HCT116 (cell line): ENCODE measurements around the gene WRAP53. TPM values are rescaled to one million over a fixed set of nuclear protein-coding genes. Genes with fewer than 3 reads are reported as not detected.

Experiments used
- ATAC-seq: fragments of 200-7000 bp; cut with Tn5 transposase; 2 replicates; pipeline ENCODE4 v1.9.1; 2020; ENCODE audit warnings: mild to moderate bottlenecking, moderate library complexity
- BruUV-seq: library from RNA; stranded (reverse); fragments of 400-500 nt; replicated peaks from 2 replicates; lab custom pipeline; 2021; lab: Mats Ljungman, UMichigan
- CTCF ChIA-PET: fragments of 300-600 bp; sonication (Branson Sonifier 250); formaldehyde crosslinking; loops from one replicate; lab custom pipeline; 2021; ENCODE audit warnings: antibody characterized with exemption; lab: Charles Lee
- POLR2A ChIA-PET: fragments of 300-600, 350-600 bp; sonication (Branson Sonifier 250); formaldehyde crosslinking; loops from one replicate; lab custom pipeline; 2021; ENCODE audit warnings: antibody characterized with exemption; lab: Charles Lee
- RAD21 ChIA-PET, 2 experiments: fragments of 300-600 bp; sonication (Branson Sonifier 250); formaldehyde crosslinking; loops; one replicate each; lab custom pipeline; 2023; ENCODE audit warnings: low total read pairs in 2 of 2; ENCODE audit not compliant: uncharacterized antibody in 2 of 2, unreplicated experiment in 2 of 2, low non-redundant PET in 1 of 2; lab: Charles Lee
- DNase-seq: peaks from one replicate; pipeline ENCODE4 v3.0.0-alpha.2; 2010; ENCODE audit warnings: low read depth, low spot score
- H2AFZ ChIP-seq: fragments of 200-600 bp; shearing (Covaris generic), sonication (generic); 2 replicates; pipeline ENCODE4 v1.6.1; 2017; ENCODE audit warnings: low read depth, mixed run types, mixed read lengths, antibody characterized with exemption, low read length; ENCODE audit not compliant: poor library complexity, severe bottlenecking
- H3K27ac ChIP-seq: 2 replicates; pipeline ENCODE4 v1.5.1; 2012; ENCODE audit warnings: low read depth, low read length
- H3K27me3 ChIP-seq: fragments of 200-600 bp; sonication (generic); 2 replicates; pipeline ENCODE4 v1.6.1; 2016; ENCODE audit warnings: mixed run types, low read length, mixed read lengths; ENCODE audit not compliant: insufficient read depth
- H3K36me3 ChIP-seq, 2 experiments: fragments of 200-500 bp in 1 of 2; fragments of 200-600 bp in 1 of 2; sonication (Bioruptor generic) in 1 of 2; sonication (generic) in 1 of 2; 2 replicates each; pipeline versions ENCODE4 v1.5.1 to v1.6.1; 2014 to 2016; ENCODE audit warnings: low read length in 2 of 2, inconsistent platforms in 1 of 2, mixed read lengths in 1 of 2, mixed run types in 1 of 2; ENCODE audit not compliant: insufficient read depth in 2 of 2, control insufficient read depth in 1 of 2
- H3K4me1 ChIP-seq, 2 experiments: fragments of 200-600 bp in 1 of 2; sonication (generic) in 1 of 2; 2 replicates each; pipeline versions ENCODE4 v1.5.1 to v1.6.1; 2012 to 2017; ENCODE audit warnings: low read length in 2 of 2, inconsistent platforms in 1 of 2, mild to moderate bottlenecking in 1 of 2, mixed read lengths in 1 of 2, mixed run types in 1 of 2, moderate library complexity in 1 of 2; ENCODE audit not compliant: insufficient read depth in 2 of 2, control insufficient read depth in 1 of 2
- H3K4me2 ChIP-seq: fragments of 200-600 bp; sonication (generic); 2 replicates; pipeline ENCODE4 v1.6.1; 2017; ENCODE audit warnings: mixed run types, low read length, mixed read lengths
- H3K4me3 ChIP-seq, 2 experiments: fragments of 200-600 bp in 1 of 2; sonication (generic) in 1 of 2; replicated peaks in 1 of 2; 2 replicates each; pipeline ENCODE4 v1.5.1; 2011 to 2016; ENCODE audit warnings: low read length in 2 of 2, control low read depth in 1 of 2, low read depth in 1 of 2, mild to moderate bottlenecking in 1 of 2, mixed read lengths in 1 of 2, mixed run types in 1 of 2
- H3K79me2 ChIP-seq: fragments of 200-600 bp; sonication (generic); 2 replicates; pipeline ENCODE4 v1.6.1; 2017; ENCODE audit warnings: mild to moderate bottlenecking, mixed run types, low read length, moderate library complexity, mixed read lengths; ENCODE audit not compliant: insufficient read depth
- H3K9ac ChIP-seq: fragments of 200-600 bp; sonication (generic); 2 replicates; pipeline ENCODE4 v1.6.1; 2016; ENCODE audit warnings: low read length, mixed read lengths
- H3K9me2 ChIP-seq: fragments of 200-600 bp; sonication (generic), shearing (Covaris generic); 2 replicates; pipeline ENCODE4 v1.6.1; 2017; ENCODE audit warnings: mixed run types, mild to moderate bottlenecking, moderate library complexity; ENCODE audit not compliant: insufficient read depth
- H3K9me3 ChIP-seq, 2 experiments: fragments of 200-500 bp in 1 of 2; fragments of 200-600 bp in 1 of 2; sonication (Bioruptor generic) in 1 of 2; sonication (generic) in 1 of 2; 2 replicates each; pipeline ENCODE4 v1.6.1; 2014 to 2017; ENCODE audit warnings: low read length in 2 of 2, mixed read lengths in 2 of 2, inconsistent platforms in 1 of 2, low read depth in 1 of 2, mild to moderate bottlenecking in 1 of 2, mixed run types in 1 of 2, moderate library complexity in 1 of 2; ENCODE audit not compliant: control insufficient read depth in 1 of 2, insufficient read depth in 1 of 2
- H4K20me1 ChIP-seq: fragments of 200-600 bp; sonication (generic), shearing (Covaris generic); 2 replicates; pipeline ENCODE4 v1.6.1; 2017; ENCODE audit warnings: mixed run types, mild to moderate bottlenecking, moderate library complexity; ENCODE audit not compliant: insufficient read depth
- EZH2 ChIP-seq: fragments of 200-600 bp; sonication (generic); IDR thresholded peaks from 2 replicates; pipeline ENCODE4 v1.6.1; 2017; ENCODE audit warnings: antibody characterized with exemption, mixed run types
- EZH2phosphoT487 ChIP-seq: fragments of 200-600 bp; IDR thresholded peaks from 2 replicates; pipeline ENCODE4 v1.6.1; 2018; ENCODE audit warnings: antibody characterized with exemption, borderline replicate concordance
- FOSL1 ChIP-seq: IDR thresholded peaks from 2 replicates; pipeline ENCODE4 v1.6.1; 2012; ENCODE audit warnings: low read depth
- JUND ChIP-seq: IDR thresholded peaks from 2 replicates; pipeline ENCODE4 v1.6.1; 2012
- POLR2AphosphoS5 ChIP-seq: IDR thresholded peaks from 2 replicates; pipeline ENCODE4 v1.6.1; 2011; ENCODE audit warnings: mild to moderate bottlenecking, low read depth, low read length, moderate library complexity
- SP1 ChIP-seq: IDR thresholded peaks from 2 replicates; pipeline ENCODE4 v1.6.1; 2012; ENCODE audit warnings: low read depth
- TCF7L2 ChIP-seq: IDR thresholded peaks from 2 replicates; pipeline ENCODE4 v1.7.0; 2011; ENCODE audit warnings: borderline replicate concordance, inconsistent platforms; ENCODE audit not compliant: insufficient read depth, insufficient read length; ENCODE audit errors: extremely low read depth
- YY1 ChIP-seq: IDR thresholded peaks from 2 replicates; pipeline ENCODE4 v1.6.1; 2011; ENCODE audit warnings: low read length, low read depth, moderate library complexity, mild to moderate bottlenecking; ENCODE audit not compliant: insufficient replicate concordance; ENCODE audit errors: extremely low read depth
- ZFX ChIP-seq: fragments of 450-650 bp; IDR thresholded peaks from 2 replicates; pipeline ENCODE4 v1.6.1; 2017
- intact Hi-C: fragments of 100-400 bp; cut with micrococcal nuclease; formaldehyde crosslinking; loops from 2 replicates; pipeline ENCODE4 v1.10.0; 2022
- total RNA-seq: library from RNA; stranded (reverse); gene quantifications from one replicate; pipeline ENCODE4 v1.2.1, GENCODE V29; 2021; ENCODE audit not compliant: unreplicated experiment
- TF ChIP-seq, protein P1 (sequence below): IDR thresholded peaks from 2 replicates; pipeline ENCODE4 v1.6.1; 2012
- TF ChIP-seq, protein P2 (sequence below): IDR thresholded peaks from 2 replicates; pipeline ENCODE4 v1.6.1; 2011; ENCODE audit warnings: mild to moderate bottlenecking, low read length, moderate library complexity; ENCODE audit not compliant: insufficient replicate concordance; ENCODE audit errors: extremely low read depth
- TF ChIP-seq, protein P3 (sequence below): IDR thresholded peaks from 2 replicates; pipeline ENCODE4 v1.6.1; 2012
- TF ChIP-seq, protein P4 (sequence below): IDR thresholded peaks from 2 replicates; pipeline ENCODE4 v1.6.1; 2012; ENCODE audit warnings: low read depth

Gene WRAP53
- total RNA-seq, 1 experiment from 2014 or later: 28.8 TPM

DNA sequence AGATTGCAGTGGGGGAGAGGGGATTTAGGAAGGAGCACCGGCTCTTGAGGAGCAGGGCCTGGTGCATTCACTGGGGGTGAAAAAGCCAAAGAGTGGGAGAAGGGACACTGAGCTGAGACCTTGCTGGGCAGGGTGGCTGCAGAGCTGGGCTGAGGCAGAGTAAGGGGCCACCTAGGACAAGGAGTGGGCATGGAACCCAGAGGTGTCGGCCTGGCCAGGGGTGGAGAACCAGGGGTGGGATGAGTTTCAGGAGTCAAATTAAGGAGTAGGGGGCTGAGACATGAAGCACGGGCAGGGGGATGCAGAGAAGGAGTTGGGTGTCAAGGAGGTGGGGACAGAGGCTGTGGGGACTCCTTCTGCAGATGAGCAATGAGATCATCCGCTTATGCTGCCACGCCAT, 49.3 kb downstream of the WRAP53 start:
- ATAC-seq (no peak), DNase-seq (no peak)
- Histone ChIP-seq H2AFZ (no peak overlapping the region), H3K27me3 (no peaks in the 10 kb centered on the region), H3K4me2 (no peak overlapping the region), H3K4me3 (no peak overlapping the region), H3K4me1 (no peaks in the 10 kb centered on the region), H4K20me1 (no peaks in the 10 kb centered on the region), H3K36me3 (no peaks in the 10 kb centered on the region), H3K9me2 (no peaks in the 10 kb centered on the region), H3K79me2 (no peaks in the 10 kb centered on the region), H3K27ac (no peak overlapping the region), H3K9me3 (no peaks in the 10 kb centered on the region), H3K9ac (no peak overlapping the region)
- POLR2A ChIA-PET: no interaction called here
- RAD21 ChIA-PET: no interaction called here
- CTCF ChIA-PET: no interaction called here
- BruUV-seq: no TSS peak
- no peak for TF ChIP-seq YY1
- no peak for TF ChIP-seq EZH2phosphoT487
- TF ChIP-seq POLR2AphosphoS5: no peak
- TF ChIP-seq SP1: no peak
- TF ChIP-seq JUND: no peak
- no peak for TF ChIP-seq ZFX
- TF ChIP-seq, all 23 proteins: peak for 0
- intact Hi-C loops: no loop called here

DNA sequence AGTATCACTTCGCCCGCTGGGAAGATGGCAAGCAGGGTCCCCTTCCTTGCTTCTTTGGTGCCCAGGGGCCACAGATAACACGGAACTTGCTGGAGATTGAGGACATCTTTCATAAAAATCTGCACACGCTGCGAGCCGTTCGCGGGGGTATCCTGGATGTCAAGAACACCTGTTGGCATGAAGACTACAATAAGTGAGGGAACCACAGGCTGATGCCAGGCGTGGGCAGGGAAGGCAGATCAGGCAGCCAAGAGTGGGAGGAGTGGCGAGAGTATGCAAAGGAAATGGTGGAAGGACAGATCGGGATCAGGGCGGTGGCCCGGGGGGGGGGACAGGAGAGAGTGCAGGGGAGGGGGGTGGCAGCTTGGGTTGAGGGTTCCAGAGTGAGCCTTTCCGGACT, 51.5 kb downstream of the WRAP53 start:
- H2AFZ ChIP-seq: no peak overlapping the region
- no TSS peak for BruUV-seq
- TF ChIP-seq SP1: no peak
- TF ChIP-seq, protein P1, sequence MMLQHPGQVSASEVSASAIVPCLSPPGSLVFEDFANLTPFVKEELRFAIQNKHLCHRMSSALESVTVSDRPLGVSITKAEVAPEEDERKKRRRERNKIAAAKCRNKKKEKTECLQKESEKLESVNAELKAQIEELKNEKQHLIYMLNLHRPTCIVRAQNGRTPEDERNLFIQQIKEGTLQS: no peak
- TF ChIP-seq, protein P2, sequence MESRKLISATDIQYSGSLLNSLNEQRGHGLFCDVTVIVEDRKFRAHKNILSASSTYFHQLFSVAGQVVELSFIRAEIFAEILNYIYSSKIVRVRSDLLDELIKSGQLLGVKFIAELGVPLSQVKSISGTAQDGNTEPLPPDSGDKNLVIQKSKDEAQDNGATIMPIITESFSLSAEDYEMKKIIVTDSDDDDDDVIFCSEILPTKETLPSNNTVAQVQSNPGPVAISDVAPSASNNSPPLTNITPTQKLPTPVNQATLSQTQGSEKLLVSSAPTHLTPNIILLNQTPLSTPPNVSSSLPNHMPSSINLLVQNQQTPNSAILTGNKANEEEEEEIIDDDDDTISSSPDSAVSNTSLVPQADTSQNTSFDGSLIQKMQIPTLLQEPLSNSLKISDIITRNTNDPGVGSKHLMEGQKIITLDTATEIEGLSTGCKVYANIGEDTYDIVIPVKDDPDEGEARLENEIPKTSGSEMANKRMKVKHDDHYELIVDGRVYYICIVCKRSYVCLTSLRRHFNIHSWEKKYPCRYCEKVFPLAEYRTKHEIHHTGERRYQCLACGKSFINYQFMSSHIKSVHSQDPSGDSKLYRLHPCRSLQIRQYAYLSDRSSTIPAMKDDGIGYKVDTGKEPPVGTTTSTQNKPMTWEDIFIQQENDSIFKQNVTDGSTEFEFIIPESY: no peak
- no peak for TF ChIP-seq FOSL1
- no peak for TF ChIP-seq JUND
- no peak for TF ChIP-seq TCF7L2
- no peak for TF ChIP-seq EZH2
- TF ChIP-seq, protein P3, sequence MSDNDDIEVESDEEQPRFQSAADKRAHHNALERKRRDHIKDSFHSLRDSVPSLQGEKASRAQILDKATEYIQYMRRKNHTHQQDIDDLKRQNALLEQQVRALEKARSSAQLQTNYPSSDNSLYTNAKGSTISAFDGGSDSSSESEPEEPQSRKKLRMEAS: no peak
- no peak for TF ChIP-seq POLR2AphosphoS5
- TF ChIP-seq, protein P4, sequence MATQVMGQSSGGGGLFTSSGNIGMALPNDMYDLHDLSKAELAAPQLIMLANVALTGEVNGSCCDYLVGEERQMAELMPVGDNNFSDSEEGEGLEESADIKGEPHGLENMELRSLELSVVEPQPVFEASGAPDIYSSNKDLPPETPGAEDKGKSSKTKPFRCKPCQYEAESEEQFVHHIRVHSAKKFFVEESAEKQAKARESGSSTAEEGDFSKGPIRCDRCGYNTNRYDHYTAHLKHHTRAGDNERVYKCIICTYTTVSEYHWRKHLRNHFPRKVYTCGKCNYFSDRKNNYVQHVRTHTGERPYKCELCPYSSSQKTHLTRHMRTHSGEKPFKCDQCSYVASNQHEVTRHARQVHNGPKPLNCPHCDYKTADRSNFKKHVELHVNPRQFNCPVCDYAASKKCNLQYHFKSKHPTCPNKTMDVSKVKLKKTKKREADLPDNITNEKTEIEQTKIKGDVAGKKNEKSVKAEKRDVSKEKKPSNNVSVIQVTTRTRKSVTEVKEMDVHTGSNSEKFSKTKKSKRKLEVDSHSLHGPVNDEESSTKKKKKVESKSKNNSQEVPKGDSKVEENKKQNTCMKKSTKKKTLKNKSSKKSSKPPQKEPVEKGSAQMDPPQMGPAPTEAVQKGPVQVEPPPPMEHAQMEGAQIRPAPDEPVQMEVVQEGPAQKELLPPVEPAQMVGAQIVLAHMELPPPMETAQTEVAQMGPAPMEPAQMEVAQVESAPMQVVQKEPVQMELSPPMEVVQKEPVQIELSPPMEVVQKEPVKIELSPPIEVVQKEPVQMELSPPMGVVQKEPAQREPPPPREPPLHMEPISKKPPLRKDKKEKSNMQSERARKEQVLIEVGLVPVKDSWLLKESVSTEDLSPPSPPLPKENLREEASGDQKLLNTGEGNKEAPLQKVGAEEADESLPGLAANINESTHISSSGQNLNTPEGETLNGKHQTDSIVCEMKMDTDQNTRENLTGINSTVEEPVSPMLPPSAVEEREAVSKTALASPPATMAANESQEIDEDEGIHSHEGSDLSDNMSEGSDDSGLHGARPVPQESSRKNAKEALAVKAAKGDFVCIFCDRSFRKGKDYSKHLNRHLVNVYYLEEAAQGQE: no peak

More for the DNA sequence above, 51.5 kb downstream of the WRAP53 start:
- RAD21 ChIA-PET: no interaction called here
- no peaks in the 10 kb centered on the region for H3K9me2 ChIP-seq
- intact Hi-C loops: loop anchor here (5.0 kb wide), 2 partner anchors 103 to 253 kb away; no protein-coding TSS in a partner anchor
- no peak for ATAC-seq
- no peaks in the 10 kb centered on the region for H4K20me1 ChIP-seq
- no peaks in the 10 kb centered on the region for H3K36me3 ChIP-seq
- DNase-seq: no peak
- H3K27me3 ChIP-seq: no peaks in the 10 kb centered on the region
- no peak overlapping the region for H3K27ac ChIP-seq
- H3K79me2 ChIP-seq: no peaks in the 10 kb centered on the region
- CTCF ChIA-PET: no interaction called here
- no peak overlapping the region for H3K9ac ChIP-seq
- no peak overlapping the region for H3K4me2 ChIP-seq
- no peaks in the 10 kb centered on the region for H3K9me3 ChIP-seq
- POLR2A ChIA-PET: no interaction called here
- no peak overlapping the region for H3K4me3 ChIP-seq
- H3K4me1 ChIP-seq: peaks cover 0 to 4% of the 10 kb centered on the region in 2 experiments; a peak in 1 of 4 replicates
